Activated CD4-positive, alpha-beta memory T cell treated with anti-CD3 and anti-CD28 coated beads for 36 hours (primary cell): ENCODE results near the gene TTLL8. TPM values are rescaled to one million over a fixed set of nuclear protein-coding genes. Genes with fewer than 3 reads are reported as not detected.
"Not testable (repeated sequence)": the region's sequence is repeated elsewhere in the genome, so short reads cannot be mapped to it uniquely, and the experiment has no call there.

Experiments
- CTCF ChIA-PET: fragments of 350-600 bp; sonication (Branson Sonifier 250); formaldehyde crosslinking; loops from one replicate; lab custom pipeline; 2021; ENCODE audit warnings: antibody characterized with exemption, inconsistent platforms; lab: Charles Lee
- POLR2A ChIA-PET: fragments of 350-600 bp; sonication (Branson Sonifier 250); formaldehyde crosslinking; loops from one replicate; lab custom pipeline; 2021; ENCODE audit warnings: antibody characterized with exemption; lab: Charles Lee
- DNase-seq: peaks from one replicate; pipeline ENCODE4 v3.0.0-alpha.2; 2020
- H3K27ac Mint-ChIP-seq: one replicate; pipeline ENCODE4 v1.8.0; 2021; ENCODE audit warnings: mixed read lengths
- H3K27me3 Mint-ChIP-seq: one replicate; pipeline ENCODE4 v1.8.0; 2021; ENCODE audit warnings: mixed read lengths
- H3K36me3 Mint-ChIP-seq: one replicate; pipeline ENCODE4 v1.8.0; 2021; ENCODE audit warnings: mixed read lengths
- H3K4me1 Mint-ChIP-seq: one replicate; pipeline ENCODE4 v1.8.0; 2021; ENCODE audit warnings: low read depth, mixed read lengths
- H3K4me3 Mint-ChIP-seq: one replicate; pipeline ENCODE4 v1.8.0; 2021; ENCODE audit warnings: mild to moderate bottlenecking, mixed read lengths
- H3K9me3 Mint-ChIP-seq: one replicate; pipeline ENCODE4 v1.8.0; 2021; ENCODE audit warnings: mixed read lengths
- intact Hi-C: fragments of 100-400 bp; cut with micrococcal nuclease; formaldehyde crosslinking; loops from one replicate; pipeline ENCODE4 v1.15.1; 2023
- total RNA-seq, 2 experiments: library from RNA; stranded (reverse); gene quantifications; one replicate each; pipeline ENCODE4 v1.2.3, GENCODE V29; 2021

The TTLL8 gene
- total RNA-seq, 2 experiments from 2014 or later = not detected

DNA sequence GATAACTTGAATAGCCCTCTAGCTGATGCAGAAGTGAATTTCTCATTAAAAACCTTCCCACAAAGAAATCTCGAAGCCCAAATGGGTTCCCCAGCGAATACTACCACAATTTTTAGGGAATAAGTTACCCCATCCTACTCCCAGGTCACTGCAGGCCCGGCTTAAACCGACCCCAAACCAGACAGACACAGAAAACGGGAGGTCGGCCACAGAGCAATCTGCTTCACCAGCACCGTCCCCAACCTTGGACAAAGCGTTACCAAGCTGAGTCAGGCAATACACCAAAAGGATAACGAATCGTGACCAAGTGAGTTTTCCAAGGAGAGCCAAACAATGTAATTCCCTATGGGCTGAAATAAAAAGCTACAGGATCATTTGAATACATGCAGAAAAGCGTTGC is 31.1 kb upstream of the TTLL8 start:
- ChIA-PET POLR2A (no interaction called here), CTCF (no interaction called here)
- peaks cover 19% of the 10 kb centered on the region for H3K27me3 Mint-ChIP-seq
- peaks cover 13% of the 10 kb centered on the region for H3K4me1 Mint-ChIP-seq
- no peak for DNase-seq
- no peak overlapping the region for H3K27ac Mint-ChIP-seq
- no peaks in the 10 kb centered on the region for H3K36me3 Mint-ChIP-seq
- no peak overlapping the region for H3K4me3 Mint-ChIP-seq
- peaks cover 5% of the 10 kb centered on the region for H3K9me3 Mint-ChIP-seq
- intact Hi-C loops = no loop called here

DNA sequence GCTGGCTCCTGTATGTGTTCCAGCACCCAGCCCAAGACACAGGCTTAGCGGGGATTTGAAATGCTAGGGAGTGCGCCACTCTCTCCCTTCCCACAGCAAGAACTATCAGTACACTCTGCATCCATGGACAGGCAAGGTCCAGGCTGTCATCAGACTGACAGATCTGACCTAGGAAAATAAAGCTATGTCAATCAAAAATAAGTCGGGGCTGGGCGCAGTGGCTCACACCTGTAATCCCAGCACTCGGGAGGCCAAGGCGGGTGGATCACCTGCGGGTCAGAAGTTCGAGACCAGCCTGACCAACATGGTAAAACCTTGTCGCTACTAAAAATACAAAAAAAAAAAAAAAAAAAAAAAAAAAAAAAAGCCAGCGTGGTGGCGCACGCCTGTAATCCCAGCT is 30.0 kb upstream of the TTLL8 start:
- no peak for DNase-seq
- Mint-ChIP-seq H3K27ac (no peak overlapping the region), H3K9me3 (peaks cover 5% of the 10 kb centered on the region)

GRCh38 chr22:50087646-50088045 is 29.5 kb upstream of the TTLL8 start:
- Mint-ChIP-seq H3K9me3 (peaks cover 5% of the 10 kb centered on the region), H3K27ac (no peak overlapping the region), H3K27me3 (peaks cover 23% of the 10 kb centered on the region), H3K4me3 (no peak overlapping the region), H3K4me1 (peaks cover 13% of the 10 kb centered on the region), H3K36me3 (no peaks in the 10 kb centered on the region)
- POLR2A ChIA-PET = no interaction called here
- DNase-seq = no peak
- CTCF ChIA-PET = no interaction called here
- intact Hi-C loops = no loop called here

More for the DNA sequence above, 30.0 kb upstream of the TTLL8 start:
- H3K27me3 Mint-ChIP-seq = peaks cover 20% of the 10 kb centered on the region
- peaks cover 13% of the 10 kb centered on the region for H3K4me1 Mint-ChIP-seq
- CTCF ChIA-PET = no interaction called here
- intact Hi-C loops = no loop called here
- H3K4me3 Mint-ChIP-seq = no peak overlapping the region
- H3K36me3 Mint-ChIP-seq = no peaks in the 10 kb centered on the region
- POLR2A ChIA-PET = no interaction called here

GRCh38 chr22:50086975-50087374 is 28.9 kb upstream of the TTLL8 start:
- Mint-ChIP-seq H3K27me3 (peaks cover 23% of the 10 kb centered on the region), H3K4me1 (peaks cover 13% of the 10 kb centered on the region)
- H3K27ac Mint-ChIP-seq, H3K36me3 Mint-ChIP-seq, DNase-seq, H3K9me3 Mint-ChIP-seq, POLR2A ChIA-PET, intact Hi-C loops, CTCF ChIA-PET, H3K4me3 Mint-ChIP-seq: not testable (repeated sequence)

- CTCF ChIA-PET = interaction anchor here (2.7 kb wide), 1 partner anchor 56 kb away, joined by 10 read pairs; no protein-coding TSS in a partner anchor
- POLR2A ChIA-PET = no interaction called here
Measured at GRCh38 chr22:50086526-50086925, 28.4 kb upstream of the TTLL8 start.

GRCh38 chr22:50085211-50085972 is 27.3 kb upstream of the TTLL8 start, which contains the start of gene MLC1:
TSS of gene MLC1 (minus strand) at chr22:50085426. CDS start at chr22:50084902, 524 bp downstream.
- no peaks in the 10 kb centered on the region for H3K36me3 Mint-ChIP-seq
- POLR2A ChIA-PET = no interaction called here

More at GRCh38 chr22:50086526-50086925, 28.4 kb upstream of the TTLL8 start:
- H3K36me3 Mint-ChIP-seq = no peaks in the 10 kb centered on the region
- intact Hi-C loops = no loop called here
- H3K27ac Mint-ChIP-seq = no peak overlapping the region
- peaks cover 20% of the 10 kb centered on the region for H3K27me3 Mint-ChIP-seq
- H3K4me1 Mint-ChIP-seq = peaks cover 13% of the 10 kb centered on the region
- H3K9me3 Mint-ChIP-seq = peaks cover 5% of the 10 kb centered on the region
- DNase-seq = no peak
- no peak overlapping the region for H3K4me3 Mint-ChIP-seq

GRCh38 chr22:50084614-50085021 is 26.5 kb upstream of the TTLL8 start:
- POLR2A ChIA-PET = no interaction called here
- Mint-ChIP-seq H3K27ac (no peak overlapping the region), H3K9me3 (peaks cover 5% of the 10 kb centered on the region), H3K4me1 (peaks cover 13% of the 10 kb centered on the region), H3K27me3 (peaks cover 24% of the 10 kb centered on the region), H3K4me3 (no peak overlapping the region), H3K36me3 (no peaks in the 10 kb centered on the region)
- CTCF ChIA-PET = interaction anchor here (2.7 kb wide), 1 partner anchor 54 kb away, joined by 10 read pairs; no protein-coding TSS in a partner anchor
- DNase-seq = no peak
- intact Hi-C loops = no loop called here

More at GRCh38 chr22:50085211-50085972, 27.3 kb upstream of the TTLL8 start, which contains the start of gene MLC1:
- Mint-ChIP-seq H3K27ac (no peak within 1 kb of the TSS), H3K4me3 (peak within 1 kb of the TSS; percentile 0), H3K4me1 (peaks cover 13% of the 10 kb centered on the region), H3K27me3 (peaks cover 24% of the 10 kb centered on the region), H3K9me3 (peaks cover 5% of the 10 kb centered on the region)
- CTCF ChIA-PET = interaction anchor here (2.7 kb wide), 1 partner anchor 55 kb away, joined by 10 read pairs; no protein-coding TSS in a partner anchor
- intact Hi-C loops = no loop called here
- DNase-seq = peak; percentile 13

GRCh38 chr22:50084080-50084477 is 26.0 kb upstream of the TTLL8 start:
- DNase-seq = no peak
- H3K36me3 Mint-ChIP-seq = no peaks in the 10 kb centered on the region
- POLR2A ChIA-PET = no interaction called here
- H3K4me3 Mint-ChIP-seq = no peak overlapping the region
- CTCF ChIA-PET = interaction anchor here (2.7 kb wide), 1 partner anchor 54 kb away, joined by 10 read pairs; no protein-coding TSS in a partner anchor
- H3K27ac Mint-ChIP-seq = no peak overlapping the region
- H3K9me3 Mint-ChIP-seq = peaks cover under 1% of the 10 kb centered on the region
- peaks cover 24% of the 10 kb centered on the region for H3K27me3 Mint-ChIP-seq
- peaks cover 13% of the 10 kb centered on the region for H3K4me1 Mint-ChIP-seq
- intact Hi-C loops = no loop called here

GRCh38 chr22:50083462-50084079 is 25.5 kb upstream of the TTLL8 start:
- POLR2A ChIA-PET = no interaction called here
- Mint-ChIP-seq H3K9me3 (no peaks in the 10 kb centered on the region), H3K27ac (no peak overlapping the region), H3K27me3 (peaks cover 24% of the 10 kb centered on the region), H3K4me1 (peaks cover 13% of the 10 kb centered on the region), H3K36me3 (no peaks in the 10 kb centered on the region), H3K4me3 (no peak overlapping the region)
- intact Hi-C loops = no loop called here
- CTCF ChIA-PET = interaction anchor here (2.7 kb wide), 1 partner anchor 53 kb away, joined by 10 read pairs; no protein-coding TSS in a partner anchor
- DNase-seq = no peak

GRCh38 chr22:50082961-50083461 is 24.9 kb upstream of the TTLL8 start:
- no peak for DNase-seq
- Mint-ChIP-seq H3K27ac (no peak overlapping the region), H3K27me3 (peaks cover 24% of the 10 kb centered on the region), H3K4me1 (peaks cover 13% of the 10 kb centered on the region), H3K36me3 (no peaks in the 10 kb centered on the region), H3K4me3 (no peak overlapping the region), H3K9me3 (no peaks in the 10 kb centered on the region)
- intact Hi-C loops = no loop called here
- POLR2A ChIA-PET = no interaction called here
- CTCF ChIA-PET = no interaction called here

DNA sequence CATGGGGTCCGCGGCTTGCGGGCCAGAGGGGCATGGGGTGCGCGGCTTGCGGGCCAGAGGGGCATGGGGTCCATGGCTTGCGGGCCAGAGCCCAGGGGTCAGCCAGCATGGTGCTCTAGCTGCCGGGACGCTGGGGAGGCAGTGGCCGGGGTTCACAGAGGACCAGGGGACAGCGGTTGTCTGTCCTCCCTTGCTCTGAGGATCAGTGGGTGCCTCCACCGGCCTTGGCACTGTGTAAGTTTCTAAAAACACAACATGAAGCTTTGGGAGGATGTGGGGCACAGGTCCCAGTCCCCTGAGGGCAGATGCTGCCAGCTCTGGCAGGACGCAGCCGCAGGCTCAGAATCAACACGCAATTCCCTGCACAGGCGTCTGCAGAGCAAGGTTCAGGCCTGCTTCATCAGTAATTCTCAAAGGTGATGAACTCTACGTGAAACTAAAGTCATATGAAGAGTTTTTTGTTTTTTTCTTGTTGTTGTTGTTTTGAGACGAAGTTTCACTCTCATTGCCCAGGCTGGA is 24.2 kb upstream of the TTLL8 start:
- H3K27me3 Mint-ChIP-seq = peaks cover 20% of the 10 kb centered on the region
- peaks cover 13% of the 10 kb centered on the region for H3K4me1 Mint-ChIP-seq
- H3K9me3 Mint-ChIP-seq = no peaks in the 10 kb centered on the region
- H3K36me3 Mint-ChIP-seq = no peaks in the 10 kb centered on the region
- ChIA-PET CTCF (no interaction called here), POLR2A (no interaction called here)
- H3K4me3 Mint-ChIP-seq = no peak overlapping the region
- no peak overlapping the region for H3K27ac Mint-ChIP-seq
- intact Hi-C loops = no loop called here
- no peak for DNase-seq
